Measurements from ENCODE around the gene ADPGK.

Gene ADPGK

DNA sequence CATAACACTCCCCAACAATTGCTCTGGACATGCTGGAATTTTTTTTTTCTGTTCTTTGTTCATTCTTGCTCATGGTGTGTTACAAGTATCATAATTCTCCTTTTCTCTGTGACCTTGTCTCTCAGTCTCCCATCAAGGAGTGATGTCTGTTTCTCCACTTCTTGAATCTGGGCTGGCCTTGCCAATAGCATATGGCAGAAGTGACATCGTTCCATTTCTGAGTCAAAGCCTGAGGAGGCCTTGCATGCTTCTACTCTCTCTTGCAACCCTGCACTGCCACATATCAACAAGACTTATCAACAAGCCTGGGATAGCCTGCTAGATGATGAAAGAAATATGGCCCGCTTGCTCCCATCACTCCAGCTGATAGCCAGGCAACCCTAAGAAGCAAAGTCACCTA is 8.9 kb upstream of the ADPGK start:
- DNase-seq (ENCODE audit: extremely low spot score, insufficient read length, low read depth): no peak

DNA sequence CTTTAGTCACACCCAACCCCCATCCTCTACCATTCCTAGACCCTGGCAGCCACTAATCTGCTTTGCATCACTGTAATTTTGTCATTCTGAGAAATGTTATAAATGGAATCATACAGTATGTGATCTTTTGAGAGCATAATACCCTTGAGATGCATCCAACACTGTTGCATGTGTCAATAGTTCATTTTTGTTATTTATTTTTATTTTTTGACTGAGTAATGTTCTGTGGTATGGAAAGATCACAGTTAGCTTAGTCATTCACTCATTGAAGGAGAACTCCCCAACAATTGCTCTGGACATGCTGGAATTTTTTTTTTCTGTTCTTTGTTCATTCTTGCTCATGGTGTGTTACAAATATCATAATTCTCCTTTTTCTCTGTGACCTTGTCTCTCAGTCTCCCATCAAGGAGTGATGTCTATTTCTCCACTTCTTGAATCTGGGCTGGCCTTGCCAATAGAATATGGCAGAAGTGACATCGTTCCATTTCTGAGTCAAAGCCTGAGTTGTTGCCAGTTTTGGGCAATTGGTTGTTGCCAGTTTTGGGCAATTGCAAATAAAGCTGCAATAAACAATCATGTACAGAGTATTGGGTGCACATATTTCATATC is 6.8 kb upstream of the ADPGK start:
- DNase-seq (ENCODE audit: extremely low spot score, insufficient read length, low read depth): no peak
- no peak for FAIRE-seq

More for the DNA sequence above, 8.9 kb upstream of the ADPGK start:
- no peak for FAIRE-seq

DNA sequence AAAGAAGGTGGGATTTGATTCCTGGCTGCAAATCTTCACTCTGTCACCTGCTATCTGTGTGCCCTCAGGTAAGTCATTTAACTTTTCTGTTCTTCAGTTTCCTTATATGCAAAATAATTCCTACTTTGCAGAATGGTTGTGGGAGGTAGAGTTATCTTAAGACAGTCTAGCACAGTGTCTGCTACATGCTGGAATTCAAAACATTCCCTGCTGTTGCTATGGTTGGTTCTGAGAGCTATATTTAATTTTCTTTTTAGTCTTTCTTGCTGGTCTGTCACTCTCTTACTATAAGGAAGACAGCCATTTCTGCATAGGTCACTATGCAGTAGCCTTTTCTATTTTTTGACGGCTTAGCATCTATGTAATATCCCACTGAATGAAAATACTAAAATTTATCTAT is 4.0 kb upstream of the ADPGK start:
- DNase-seq (ENCODE audit: extremely low spot score, insufficient read length, low read depth) (no peak), FAIRE-seq (no peak)

DNA sequence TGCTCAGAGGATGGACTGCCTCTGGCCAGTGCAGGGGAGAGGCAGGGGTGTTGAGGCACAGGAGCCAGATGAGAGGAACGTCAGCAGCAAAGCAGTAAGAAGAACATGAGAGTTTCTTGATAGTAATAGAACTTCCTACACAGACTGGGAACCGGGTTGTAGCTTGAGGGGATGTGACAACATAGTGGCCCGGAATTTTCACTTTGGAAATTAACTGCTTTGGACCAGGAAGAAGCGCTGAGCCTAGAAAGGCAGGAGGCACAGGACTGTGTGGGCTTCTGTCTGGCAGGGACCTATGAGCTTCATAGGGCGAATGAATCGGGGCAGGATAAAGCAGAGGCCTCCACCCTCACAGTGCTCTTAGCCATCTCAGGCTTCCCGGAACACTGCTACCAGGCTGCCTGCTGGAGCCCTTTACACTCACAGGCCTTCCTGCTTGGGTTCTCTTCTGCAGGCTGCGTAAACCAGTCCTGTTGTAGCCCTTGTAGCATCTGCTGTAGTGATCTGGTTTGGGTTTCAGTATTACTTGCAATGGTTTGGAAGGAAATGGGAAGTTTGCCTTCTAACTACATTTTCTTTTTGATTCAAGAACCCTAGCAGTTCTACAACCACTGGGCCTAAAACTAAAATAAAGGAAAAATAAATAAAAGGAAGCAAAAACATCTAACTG is 3.3 kb upstream of the ADPGK start:
- FAIRE-seq (no peak), DNase-seq (ENCODE audit: extremely low spot score, insufficient read length, low read depth) (no peak)

DNA sequence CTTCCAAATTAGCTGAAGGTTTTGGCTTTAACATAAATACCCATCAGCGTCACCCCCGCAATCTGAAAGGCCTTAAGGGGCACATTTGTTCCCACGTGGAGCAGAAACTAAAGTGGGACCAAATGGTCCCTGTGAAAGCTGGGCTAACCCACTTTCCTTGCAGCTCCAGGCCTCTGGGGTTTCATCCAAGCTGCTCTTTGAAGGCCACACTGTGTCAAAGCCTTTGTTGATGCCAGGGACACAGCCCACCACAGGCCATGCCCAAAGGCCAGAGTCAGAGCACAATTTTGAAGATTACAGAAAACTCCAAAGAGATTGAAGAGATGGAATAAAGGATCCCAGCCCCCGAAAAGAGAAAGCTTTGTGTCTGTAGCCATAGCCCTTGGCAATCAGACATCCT is 2.7 kb upstream of the ADPGK start:
- no peak for FAIRE-seq
- no peak for DNase-seq (ENCODE audit: extremely low spot score, insufficient read length, low read depth)

DNA sequence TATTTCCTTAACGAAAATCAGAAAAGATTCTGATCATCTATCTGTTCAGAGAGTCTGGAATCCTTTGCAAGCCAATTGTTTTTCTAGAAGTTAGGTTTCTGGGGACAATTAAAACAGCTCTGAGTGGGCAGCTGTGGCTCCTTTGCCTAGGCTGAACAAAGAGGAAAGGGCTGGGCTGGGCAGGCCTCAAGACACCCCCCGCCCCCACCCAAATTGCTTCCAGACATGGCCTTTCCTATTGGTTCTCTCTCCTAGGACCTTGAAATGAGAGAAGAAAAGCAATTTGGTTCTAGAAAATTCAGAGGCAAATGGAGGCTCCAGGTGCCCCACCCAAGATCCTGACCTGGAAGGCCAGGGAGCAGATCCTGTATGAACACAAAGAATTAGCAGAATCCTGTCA is 2.3 kb upstream of the ADPGK start:
- no peak for FAIRE-seq

DNA sequence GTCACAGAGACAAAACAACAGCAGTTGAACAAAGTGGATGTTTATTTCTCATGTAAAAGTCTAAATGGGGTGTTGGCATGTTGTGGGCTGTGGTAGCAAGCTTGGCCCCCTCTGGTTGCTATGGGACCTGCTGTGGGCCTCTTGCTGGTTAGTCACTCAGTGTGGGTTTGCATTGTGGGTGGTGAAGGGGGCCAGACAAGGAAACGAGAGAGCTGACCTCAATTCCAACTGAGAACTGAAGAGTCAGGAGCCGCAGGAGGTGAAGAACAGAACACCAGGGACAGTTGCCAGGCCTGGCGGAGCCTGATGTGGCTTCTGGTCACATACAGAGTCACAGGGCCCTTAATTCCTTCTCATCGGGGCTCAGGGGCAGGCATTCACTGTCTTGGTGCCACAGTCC is 1.9 kb upstream of the ADPGK start:
- no peak for DNase-seq (ENCODE audit: extremely low spot score, insufficient read length, low read depth)

More for the DNA sequence above, 2.3 kb upstream of the ADPGK start:
- no peak for DNase-seq (ENCODE audit: extremely low spot score, insufficient read length, low read depth)

DNA sequence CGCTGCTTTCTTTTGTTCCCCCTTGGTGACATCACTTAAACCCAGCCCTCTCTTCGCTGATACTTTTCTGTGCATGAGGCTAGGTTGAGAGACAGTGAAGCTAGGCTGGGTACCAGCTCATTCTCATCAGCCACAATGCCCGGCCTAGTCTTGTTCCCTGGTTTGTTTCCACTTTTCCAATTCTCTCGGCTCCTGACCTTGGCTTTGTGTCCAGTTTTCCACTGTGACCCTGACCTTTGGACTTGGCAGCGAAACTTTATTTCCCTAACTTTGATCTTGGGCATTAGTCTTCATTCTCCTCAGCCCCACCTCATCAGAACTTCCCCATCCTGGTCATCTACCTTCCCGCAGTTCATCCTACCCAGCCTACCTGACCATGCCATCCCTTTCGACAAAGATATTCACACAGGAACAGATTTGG is 908 bp upstream of the ADPGK start:
- no peak for DNase-seq (ENCODE audit: extremely low spot score, insufficient read length, low read depth)
- no peak for FAIRE-seq

More for the DNA sequence above, 1.9 kb upstream of the ADPGK start:
- no peak for FAIRE-seq

DNA sequence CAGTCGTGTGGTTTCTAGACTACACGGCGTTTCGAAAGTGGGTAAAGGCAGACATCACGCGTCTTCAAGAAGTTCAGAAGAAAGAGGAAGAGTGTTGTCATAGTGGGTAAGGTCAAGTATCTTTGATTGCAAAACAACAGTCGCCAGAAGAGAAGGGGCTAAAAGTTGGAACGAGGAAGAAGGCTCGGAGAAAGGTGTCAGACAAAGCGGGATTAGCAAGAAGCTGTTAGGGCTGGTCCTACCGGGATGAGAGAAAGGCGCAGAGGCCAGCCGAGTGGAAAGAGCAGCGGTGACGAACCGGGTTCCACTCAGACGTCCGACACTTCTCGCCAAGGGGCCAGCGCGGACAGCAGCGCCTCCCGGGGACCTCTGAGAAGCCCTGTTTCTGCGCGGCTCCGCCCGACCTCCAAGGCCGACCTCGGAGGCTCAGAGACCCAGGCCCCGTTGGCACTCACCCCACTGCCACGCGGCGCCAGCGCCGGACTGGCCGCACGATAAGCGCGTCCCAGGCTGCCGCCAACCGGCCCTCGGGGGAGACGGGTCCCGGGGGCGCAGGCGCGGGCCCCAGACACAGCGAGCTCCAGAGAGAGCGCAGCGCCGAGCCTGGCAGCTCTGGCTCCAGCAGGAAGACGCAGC is 436 bp downstream of the ADPGK start:
- peak; percentile 70 for FAIRE-seq
- peak; percentile 18 for DNase-seq (ENCODE audit: extremely low spot score, insufficient read length, low read depth)

DNA sequence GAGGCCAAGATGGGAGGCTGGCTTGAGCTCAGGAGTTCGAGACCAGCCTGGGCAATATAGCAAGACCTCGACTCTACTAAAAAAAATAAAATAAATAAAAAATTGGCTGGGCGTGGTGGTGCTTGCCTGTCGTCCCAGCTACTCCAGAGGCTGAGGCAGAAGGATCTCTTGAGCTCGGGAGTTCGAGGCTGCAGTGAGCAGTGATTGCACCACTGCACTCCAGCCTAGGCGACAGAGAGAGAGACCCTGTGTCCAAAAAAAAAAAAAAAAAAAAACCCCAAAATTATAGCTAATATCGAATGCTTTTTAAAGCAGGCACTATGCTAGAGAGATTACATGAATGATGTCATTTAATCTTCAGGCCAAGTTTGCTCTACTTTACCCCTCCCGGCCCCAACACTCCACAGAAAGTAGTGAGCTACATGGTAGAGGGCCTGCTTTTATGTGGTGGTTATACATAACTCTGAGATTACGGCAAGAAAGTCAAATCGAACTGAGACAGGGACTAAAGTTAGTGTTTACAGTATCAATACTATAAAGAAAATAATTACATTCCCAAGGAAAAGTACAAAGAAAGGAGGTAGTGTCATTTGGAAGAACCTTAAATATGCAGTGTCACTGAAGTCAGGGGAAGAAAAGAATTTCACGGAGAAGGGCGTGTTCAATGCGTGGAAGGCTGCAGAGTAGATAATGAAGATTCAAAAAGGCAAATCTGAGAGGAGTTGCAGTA is 1.1 kb downstream of the ADPGK start:
- FAIRE-seq (no peak), DNase-seq (ENCODE audit: extremely low spot score, insufficient read length, low read depth) (no peak)

DNA sequence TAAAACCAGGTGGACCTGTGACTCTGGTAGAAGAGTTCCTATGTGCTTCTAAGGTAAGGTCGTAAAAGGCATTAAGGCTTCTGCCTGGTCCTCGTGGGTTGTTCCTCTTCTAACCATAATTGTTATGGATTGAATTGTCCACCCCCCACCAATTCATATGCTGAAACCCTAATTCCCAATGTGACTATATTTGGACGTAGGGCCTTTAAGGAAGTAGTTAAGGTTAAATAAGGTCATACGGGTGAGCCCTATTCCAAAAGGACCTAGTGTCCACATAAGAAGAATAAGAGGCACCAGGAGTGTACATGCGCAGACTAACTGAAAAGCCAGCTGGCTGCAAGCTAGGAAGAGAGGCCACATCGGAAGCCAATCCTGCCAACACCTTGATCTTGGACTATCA is 1.9 kb downstream of the ADPGK start:
- DNase-seq (ENCODE audit: extremely low spot score, insufficient read length, low read depth) (no peak), FAIRE-seq (no peak)

DNA sequence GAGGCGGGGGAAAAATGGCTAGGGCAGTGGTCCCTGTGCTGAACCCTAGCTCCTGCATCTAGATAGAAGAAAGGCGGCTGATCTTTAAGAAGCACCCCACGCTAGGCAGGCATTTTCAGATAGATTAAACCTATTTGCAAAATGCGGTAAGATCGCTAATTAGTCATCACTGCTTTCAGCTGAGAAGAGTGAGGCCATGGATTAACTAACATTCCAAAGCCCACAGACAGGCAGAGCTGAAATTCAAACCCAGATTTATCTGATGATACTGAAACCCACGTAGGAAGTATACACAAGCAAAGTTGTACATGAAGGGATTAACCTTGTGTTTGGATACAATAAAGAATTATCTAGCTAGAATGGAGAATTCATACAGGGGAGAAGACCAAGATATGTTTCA is 4.8 kb downstream of the ADPGK start:
- no peak for FAIRE-seq
- DNase-seq (ENCODE audit: extremely low spot score, insufficient read length, low read depth): no peak

DNA sequence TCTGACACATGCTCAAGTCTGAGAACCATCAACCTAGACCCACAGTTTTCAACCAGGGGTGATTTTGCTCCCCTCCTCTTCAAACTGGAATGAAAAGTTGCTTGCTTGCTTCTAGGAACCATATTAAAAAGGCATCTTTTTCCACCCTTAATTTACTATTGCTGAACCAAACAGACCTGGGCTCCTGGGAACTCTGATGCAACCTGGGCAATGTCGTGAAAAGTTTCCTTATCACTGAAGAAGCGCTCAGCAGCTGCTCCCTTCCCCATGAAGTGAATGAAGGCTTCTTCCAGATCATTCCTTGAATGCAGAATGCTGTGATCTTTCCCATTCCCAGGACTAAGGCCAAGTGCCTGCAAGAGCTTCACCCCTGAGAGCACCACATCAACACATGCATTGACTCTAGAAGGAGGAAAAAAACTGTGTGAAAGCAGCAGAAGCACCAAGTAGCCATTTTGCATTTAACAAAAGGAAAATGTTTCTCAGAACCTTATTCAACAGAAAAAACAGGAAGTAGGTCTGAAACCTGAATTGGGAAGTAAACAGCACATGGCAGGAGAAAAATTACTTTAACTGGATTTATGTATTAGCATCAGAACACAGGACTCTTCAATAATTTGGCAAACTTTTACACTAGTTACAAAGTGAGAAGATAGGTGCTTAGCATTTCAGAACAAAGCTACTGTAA is 8.7 kb downstream of the ADPGK start:
- FAIRE-seq (peak; percentile 69), DNase-seq (ENCODE audit: extremely low spot score, insufficient read length, low read depth) (no peak)

DNA sequence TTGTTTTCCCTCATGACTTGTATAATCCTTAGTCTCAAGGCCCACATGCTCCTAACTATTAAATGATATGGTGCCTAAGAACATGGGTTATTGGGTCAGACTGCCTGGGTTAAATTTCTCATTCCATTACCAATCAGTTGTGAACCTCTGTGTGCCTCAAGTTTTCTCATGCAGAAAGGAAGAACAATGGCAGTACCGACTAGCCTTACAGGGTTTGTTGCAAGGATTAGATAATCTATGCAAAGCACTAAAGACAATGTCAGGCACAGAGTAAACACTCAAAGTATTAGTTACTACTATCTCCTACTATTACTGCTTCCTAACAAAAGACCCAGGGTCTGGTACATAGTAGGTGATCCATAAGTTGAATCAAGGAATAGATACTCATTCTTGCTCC is 12.2 kb downstream of the ADPGK start:
- no peak for FAIRE-seq
- no peak for DNase-seq (ENCODE audit: extremely low spot score, insufficient read length, low read depth)

DNA sequence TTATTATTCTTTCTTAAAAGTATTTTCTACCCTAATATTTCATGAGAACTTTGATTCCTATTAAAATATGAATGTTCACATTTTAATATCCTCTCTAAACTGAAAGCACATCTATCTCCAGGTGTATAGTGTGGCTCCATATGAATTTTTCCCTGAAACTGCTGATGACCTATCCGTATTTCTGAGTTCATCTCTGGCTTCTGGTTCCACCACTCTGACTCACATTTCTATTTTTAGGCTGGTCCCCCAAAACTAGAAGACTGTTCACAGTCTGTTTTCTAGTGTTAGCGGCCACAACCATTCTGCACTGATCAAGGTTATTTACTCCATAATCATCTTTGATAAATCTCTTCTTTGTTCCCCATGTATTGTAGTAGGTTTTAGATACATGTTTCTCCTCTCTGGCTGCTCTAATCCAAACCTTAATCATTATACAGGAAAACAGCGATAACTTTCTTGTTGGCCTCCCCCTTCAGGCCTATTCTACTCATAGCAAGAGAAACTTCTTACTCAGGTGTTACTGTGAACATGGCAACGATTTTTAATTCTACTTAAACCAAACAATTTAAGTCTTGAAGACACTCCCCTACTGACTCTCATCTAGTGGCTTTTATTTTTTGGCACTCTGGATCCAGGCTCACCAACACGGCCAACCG is 12.8 kb downstream of the ADPGK start:
- DNase-seq (ENCODE audit: extremely low spot score, insufficient read length, low read depth) (no peak), FAIRE-seq (peak; percentile 45)

DNA sequence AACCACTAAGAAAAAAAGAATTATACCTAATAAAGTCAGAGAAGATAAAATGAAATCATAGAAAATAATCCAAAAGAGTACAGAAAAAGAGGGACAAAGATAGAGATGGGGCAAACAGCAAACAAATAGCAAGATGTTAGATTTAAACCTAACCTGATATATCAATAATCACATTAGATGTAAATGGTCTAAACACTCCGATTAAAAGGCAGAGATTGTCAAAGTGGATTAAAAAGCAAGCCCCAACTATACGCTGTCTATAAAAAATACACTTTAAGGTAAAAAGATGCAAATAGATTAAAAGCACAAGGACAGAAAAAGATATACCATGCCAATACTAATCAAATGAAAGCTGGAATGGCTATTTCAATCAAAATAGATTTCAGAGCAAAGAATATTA is 16.8 kb downstream of the ADPGK start:
- FAIRE-seq (no peak), DNase-seq (ENCODE audit: extremely low spot score, insufficient read length, low read depth) (no peak)

DNA sequence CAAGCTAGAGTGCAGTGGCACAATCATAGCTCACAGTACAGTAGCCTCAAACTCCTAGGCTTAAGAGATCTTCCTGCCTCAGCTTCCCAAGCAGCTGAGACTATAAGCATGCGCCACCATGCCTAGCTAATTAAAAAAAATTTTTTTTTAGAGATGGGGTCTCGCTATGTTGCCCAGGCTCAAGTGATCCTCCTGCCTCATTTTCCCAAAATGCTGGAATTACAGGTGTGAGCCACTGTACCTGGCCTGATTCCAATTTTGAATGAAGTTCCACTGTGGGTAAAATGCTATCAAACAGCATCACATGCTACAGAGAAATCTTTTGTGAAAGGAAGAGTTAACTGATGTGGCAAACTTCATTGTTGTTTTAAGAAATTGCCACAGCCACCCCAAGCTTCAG is 17.5 kb downstream of the ADPGK start:
- FAIRE-seq (no peak), DNase-seq (ENCODE audit: extremely low spot score, insufficient read length, low read depth) (no peak)

DNA sequence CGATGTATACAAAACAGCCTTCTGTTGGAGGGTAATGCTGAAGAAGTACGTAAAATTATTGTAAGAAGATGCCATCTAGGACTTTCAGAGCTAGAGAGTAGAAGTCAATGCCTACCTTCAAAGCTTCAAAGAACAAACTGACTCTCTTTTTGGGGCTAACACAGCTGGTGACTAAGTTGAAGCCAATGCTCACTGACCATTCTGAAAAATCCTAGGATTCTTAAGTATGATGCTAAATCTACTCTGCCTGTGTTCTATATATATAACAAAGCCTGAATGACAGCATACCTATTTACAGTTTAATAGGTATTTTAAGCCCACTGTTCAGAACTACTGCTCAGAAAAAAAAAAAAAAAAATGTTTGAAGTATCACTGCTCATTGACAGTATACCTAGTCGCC is 18.9 kb downstream of the ADPGK start:
- DNase-seq (ENCODE audit: extremely low spot score, insufficient read length, low read depth): no peak
- no peak for FAIRE-seq

DNA sequence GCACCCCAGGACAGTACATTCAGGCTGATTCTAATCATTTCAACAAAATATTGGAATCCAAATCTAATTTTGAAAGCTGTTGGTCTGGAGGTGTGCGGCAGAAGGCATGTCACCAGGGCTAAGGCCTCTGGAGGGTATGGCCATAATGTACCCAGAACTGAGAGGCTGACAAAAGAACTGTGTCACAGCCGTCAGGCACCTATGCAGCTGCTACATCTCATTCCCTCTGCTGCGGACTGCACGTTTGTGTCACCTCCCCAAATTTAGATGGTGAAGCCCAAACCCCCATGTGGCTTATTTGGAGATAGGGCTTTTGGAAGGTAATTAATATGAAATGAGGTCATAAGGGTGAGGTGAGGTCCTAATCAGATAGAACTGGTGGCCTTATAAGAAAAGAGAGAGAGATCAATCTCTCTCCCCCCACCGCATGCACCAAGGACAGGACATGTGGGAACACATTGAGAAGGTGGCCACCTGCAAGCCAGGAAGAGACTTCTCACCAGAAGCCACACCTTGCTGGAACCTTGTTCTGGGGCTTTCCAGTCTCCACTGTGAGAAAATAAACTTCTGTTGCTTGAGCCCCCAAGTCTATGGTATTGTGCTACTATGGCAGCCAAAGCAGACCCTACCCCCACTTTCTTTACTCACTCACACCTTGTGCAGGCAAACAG is 22.8 kb downstream of the ADPGK start:
- no peak for FAIRE-seq

More for the DNA sequence above, 22.8 kb downstream of the ADPGK start:
- DNase-seq (ENCODE audit: extremely low spot score, insufficient read length, low read depth): no peak

All from GM18507 (cell line).